HG03066 (cell line): ENCODE data around the gene POM121C.
A peak's percentile ranks its signal among the peaks of the same experiment; 100 is the strongest.
"Not testable (repeated sequence)": the region's sequence is repeated elsewhere in the genome, so short reads cannot be mapped to it uniquely, and the experiment has no call there.

Source experiments
- ATAC-seq: cut with Tn5 transposase; IDR thresholded peaks from one replicate; pipeline ENCODE4 v1.9.1; 2021; ENCODE audit warnings: low read depth; ENCODE audit not compliant: unreplicated experiment

The POM121C gene

GRCh38 chr7:75439000-75439399, 47.1 kb downstream of the POM121C start:
- ATAC-seq: not testable (repeated sequence)

- ATAC-seq: not testable (repeated sequence)
Measured at GRCh38 chr7:75423481-75423880, 62.6 kb downstream of the POM121C start.

- ATAC-seq: not testable (repeated sequence)
Measured at GRCh38 chr7:75421798-75422710, 64.0 kb downstream of the POM121C start.

GRCh38 chr7:75420152-75420551, 65.9 kb downstream of the POM121C start:
- ATAC-seq: not testable (repeated sequence)

- ATAC-seq: not testable (repeated sequence)
Measured at GRCh38 chr7:75419693-75420092, 66.4 kb downstream of the POM121C start.

- not testable (repeated sequence) for ATAC-seq
Measured at GRCh38 chr7:75419210-75419609, 66.9 kb downstream of the POM121C start.

- ATAC-seq: not testable (repeated sequence)
Measured at GRCh38 chr7:75418292-75418858, 67.7 kb downstream of the POM121C start.

- not testable (repeated sequence) for ATAC-seq
Measured at GRCh38 chr7:75416787-75417186, 69.3 kb downstream of the POM121C start.

- not testable (repeated sequence) for ATAC-seq
Measured at GRCh38 chr7:75415829-75416373, 70.2 kb downstream of the POM121C start.

GRCh38 chr7:75415428-75415817, 70.7 kb downstream of the POM121C start:
- not testable (repeated sequence) for ATAC-seq

GRCh38 chr7:75414708-75415427, 71.2 kb downstream of the POM121C start:
- ATAC-seq: not testable (repeated sequence)

GRCh38 chr7:75414204-75414603, 71.9 kb downstream of the POM121C start:
- not testable (repeated sequence) for ATAC-seq

- peak; percentile 6 for ATAC-seq
Measured at GRCh38 chr7:75410823-75411173, 75.3 kb downstream of the POM121C start.

- peak; percentile 85 for ATAC-seq
Measured at GRCh38 chr7:75409880-75410822, 75.9 kb downstream of the POM121C start.

GRCh38 chr7:75404663-75405062, 81.4 kb downstream of the POM121C start:
- not testable (repeated sequence) for ATAC-seq

- not testable (repeated sequence) for ATAC-seq
Measured at GRCh38 chr7:75403455-75404443, 82.3 kb downstream of the POM121C start.

GRCh38 chr7:75400575-75400974, 85.5 kb downstream of the POM121C start:
- ATAC-seq: not testable (repeated sequence)
